ENCODE measurements around the gene JPH4. TPM values are rescaled to one million over a fixed set of nuclear protein-coding genes. Genes with fewer than 3 reads are reported as not detected.

JPH4 gene
- total and polyA plus RNA-seq, 2 of the 8 experiments (the other 6 are each of a cell fraction or from before 2014, with no cell fraction given), result 23.9 to 46.7 TPM

GRCh38 chr14:23572524-23572828 lies 6.1 kb downstream of the JPH4 start:
- peaks cover 4 to 27% (median 15%) of the 10 kb centered on the region in 4 experiments for H3K4me1 ChIP-seq (replicated peaks in 1 of 4; ENCODE audit: control insufficient read depth in 3 of 4, insufficient read depth in 4 of 4, low read length in 3 of 4)
- H3K56ac ChIP-seq (replicated peaks; ENCODE audit: insufficient read length, low read depth, low read length), result no peak overlapping the region
- no peaks in the 10 kb centered on the region for H3K9me3 ChIP-seq (ENCODE audit: insufficient read depth in 2 of 2, low read depth in 1 of 2, low read length in 1 of 2)
- no peak overlapping the region for H4K5ac ChIP-seq (ENCODE audit: insufficient read length, low read depth, low read length)
- no peak for DNase-seq (ENCODE audit: low read depth in 1 of 2, low spot score in 2 of 2)
- no peak overlapping the region for H2BK12ac ChIP-seq (ENCODE audit: low read depth, low read length)
- peaks cover 17 to 26% (median 23%) of the 10 kb centered on the region in 4 experiments for H3K27me3 ChIP-seq (replicated peaks in 1 of 4; ENCODE audit: control insufficient read depth in 3 of 4, extremely low read depth in 1 of 4, insufficient read depth in 3 of 4, low read length in 3 of 4)
- H3K79me1 ChIP-seq (ENCODE audit: low read depth, low read length), result no peaks in the 10 kb centered on the region
- no peak overlapping the region for H4K8ac ChIP-seq (ENCODE audit: extremely low read depth, insufficient read depth, low read length)
- no peak overlapping the region for H3K4me2 ChIP-seq (ENCODE audit: insufficient read depth in 1 of 2, low read depth in 2 of 2, low read length in 2 of 2)
- no peak overlapping the region for H3K9ac ChIP-seq (replicated peaks in 1 of 4; ENCODE audit: extremely low read depth in 1 of 4, low read depth in 3 of 4, low read length in 3 of 4)
- H4K91ac ChIP-seq (replicated peaks; ENCODE audit: insufficient read length, low read length), result no peak overlapping the region
- no peak overlapping the region for H3K23ac ChIP-seq (ENCODE audit: insufficient read length)
- TF ChIP-seq SIRT6 (IDR thresholded peaks at IDR 0.05; ENCODE audit: low read length) (no peak), MAFK (IDR thresholded peaks at IDR 0.05; ENCODE audit: low read depth, low read length) (no peak), POLR2AphosphoS5 (IDR thresholded peaks at IDR 0.05; ENCODE audit: low read depth, low read length) (no peak), SIN3A (conservative IDR thresholded peaks at IDR 0.05 in 1 of 2, IDR thresholded peaks at IDR 0.05 in 1 of 2; ENCODE audit: low read depth in 1 of 2, low read length in 2 of 2) (no peak), JUND (IDR thresholded peaks at IDR 0.05; ENCODE audit: low read length) (no peak), PHF8 (conservative IDR thresholded peaks at IDR 0.05; ENCODE audit: low read depth, low read length) (no peak), KDM5A (IDR thresholded peaks at IDR 0.05; ENCODE audit: low read length) (no peak)
- TF ChIP-seq, protein P1, sequence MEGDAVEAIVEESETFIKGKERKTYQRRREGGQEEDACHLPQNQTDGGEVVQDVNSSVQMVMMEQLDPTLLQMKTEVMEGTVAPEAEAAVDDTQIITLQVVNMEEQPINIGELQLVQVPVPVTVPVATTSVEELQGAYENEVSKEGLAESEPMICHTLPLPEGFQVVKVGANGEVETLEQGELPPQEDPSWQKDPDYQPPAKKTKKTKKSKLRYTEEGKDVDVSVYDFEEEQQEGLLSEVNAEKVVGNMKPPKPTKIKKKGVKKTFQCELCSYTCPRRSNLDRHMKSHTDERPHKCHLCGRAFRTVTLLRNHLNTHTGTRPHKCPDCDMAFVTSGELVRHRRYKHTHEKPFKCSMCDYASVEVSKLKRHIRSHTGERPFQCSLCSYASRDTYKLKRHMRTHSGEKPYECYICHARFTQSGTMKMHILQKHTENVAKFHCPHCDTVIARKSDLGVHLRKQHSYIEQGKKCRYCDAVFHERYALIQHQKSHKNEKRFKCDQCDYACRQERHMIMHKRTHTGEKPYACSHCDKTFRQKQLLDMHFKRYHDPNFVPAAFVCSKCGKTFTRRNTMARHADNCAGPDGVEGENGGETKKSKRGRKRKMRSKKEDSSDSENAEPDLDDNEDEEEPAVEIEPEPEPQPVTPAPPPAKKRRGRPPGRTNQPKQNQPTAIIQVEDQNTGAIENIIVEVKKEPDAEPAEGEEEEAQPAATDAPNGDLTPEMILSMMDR (IDR thresholded peaks at IDR 0.05; ENCODE audit: control extremely low read depth in 1 of 3, insufficient read depth in 1 of 3, low read depth in 1 of 3, low read length in 3 of 3), result no peak
- TF ChIP-seq, protein P2, sequence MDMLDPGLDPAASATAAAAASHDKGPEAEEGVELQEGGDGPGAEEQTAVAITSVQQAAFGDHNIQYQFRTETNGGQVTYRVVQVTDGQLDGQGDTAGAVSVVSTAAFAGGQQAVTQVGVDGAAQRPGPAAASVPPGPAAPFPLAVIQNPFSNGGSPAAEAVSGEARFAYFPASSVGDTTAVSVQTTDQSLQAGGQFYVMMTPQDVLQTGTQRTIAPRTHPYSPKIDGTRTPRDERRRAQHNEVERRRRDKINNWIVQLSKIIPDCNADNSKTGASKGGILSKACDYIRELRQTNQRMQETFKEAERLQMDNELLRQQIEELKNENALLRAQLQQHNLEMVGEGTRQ (IDR thresholded peaks at IDR 0.05; ENCODE audit: low read length), result no peak
- TF ChIP-seq, protein P3, sequence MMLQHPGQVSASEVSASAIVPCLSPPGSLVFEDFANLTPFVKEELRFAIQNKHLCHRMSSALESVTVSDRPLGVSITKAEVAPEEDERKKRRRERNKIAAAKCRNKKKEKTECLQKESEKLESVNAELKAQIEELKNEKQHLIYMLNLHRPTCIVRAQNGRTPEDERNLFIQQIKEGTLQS (IDR thresholded peaks at IDR 0.05; ENCODE audit: insufficient read depth, low read depth, low read length), result no peak
- H3K18ac ChIP-seq (ENCODE audit: extremely low read depth, low read length), result no peak overlapping the region
- ChIA-PET CTCF (ENCODE audit: partially characterized antibody) (interaction anchor here (1.1 to 70.5 kb wide), 3 partner anchors 9 to 96 kb away, joined by 3 to 2092 read pairs (median 4); partner anchors contain the start of gene NGDN), POLR2A (ENCODE audit: partially characterized antibody) (interaction anchor here (1.1 to 52.7 kb wide), 2 partner anchors 11 to 44 kb away, joined by 3 to 1523 read pairs; partner anchors contain the start of gene ZFHX2)
- no peak overlapping the region for H2BK20ac ChIP-seq (ENCODE audit: low read length)
- no peak overlapping the region for H3K4me3 ChIP-seq (ENCODE audit: extremely low read depth in 1 of 4, insufficient read depth in 2 of 4, low read depth in 3 of 4, low read length in 4 of 4)
- peaks cover 0 to 8% (median 0%) of the 10 kb centered on the region in 4 experiments; a peak in 1 of 8 replicates for H3K36me3 ChIP-seq (ENCODE audit: control insufficient read depth in 2 of 4, insufficient read depth in 4 of 4, low read length in 3 of 4)
- H2BK15ac ChIP-seq (ENCODE audit: low read length), result no peak overlapping the region
- H2AFZ ChIP-seq (ENCODE audit: low read length), result no peak overlapping the region
- 93% methylated on average over 4 of the region's 4 CpGs; no CpG with 5 or more reads in 1 of the 2 experiments for WGBS, 2 experiments (ENCODE audit: extremely low coverage in 1 of 2, insufficient coverage in 1 of 2, insufficient read length in 1 of 2, insufficient replicate concordance in 2 of 2, low coverage in 1 of 2, low lambda C conversion rate in 2 of 2, missing lambda C conversion rate in 1 of 2)
- H2AK5ac ChIP-seq (ENCODE audit: low read depth, low read length), result no peak overlapping the region
- no peaks in the 10 kb centered on the region for H3K79me2 ChIP-seq (ENCODE audit: control insufficient read depth in 1 of 2, insufficient read depth in 2 of 2, low read length in 2 of 2)
- H3K14ac ChIP-seq (ENCODE audit: insufficient read length), result no peak overlapping the region
- no peak overlapping the region for H3K4ac ChIP-seq (replicated peaks; ENCODE audit: insufficient read length, low read depth, low read length)
- no peak for FAIRE-seq
- H2BK120ac ChIP-seq (replicated peaks; ENCODE audit: low read depth, low read length), result no peak overlapping the region
- H3K23me2 ChIP-seq (ENCODE audit: low read depth, low read length), result peaks cover 18% of the 10 kb centered on the region; the same call in 1 of the 2 replicates
- H2BK5ac ChIP-seq (ENCODE audit: low read depth, low read length), result no peak overlapping the region
- no peak overlapping the region for H3K27ac ChIP-seq (ENCODE audit: low read depth, low read length)
- H4K20me1 ChIP-seq (replicated peaks in 1 of 2; ENCODE audit: control insufficient read depth in 1 of 2, insufficient read depth in 2 of 2, low read length in 2 of 2), result peaks cover 7 to 12% of the 10 kb centered on the region in 2 experiments

Data from H1 (cell line).